A172 (cell line): ENCODE results near the gene ARID3C. TPM values are rescaled to one million over a fixed set of nuclear protein-coding genes. Genes with fewer than 3 reads are reported as not detected.

Experiments
- DNase-seq: peaks from one replicate; pipeline ENCODE4 v3.0.0-alpha.2; 2015; ENCODE audit warnings: low spot score
- total RNA-seq: library from RNA; depleted of rRNA; stranded (reverse); fragments of >200 nt; shearing (Covaris generic); gene quantifications from 2 replicates; pipeline ENCODE4 v1.2.3, GENCODE V29; 2014; rRNA removed

The ARID3C gene, protein sequence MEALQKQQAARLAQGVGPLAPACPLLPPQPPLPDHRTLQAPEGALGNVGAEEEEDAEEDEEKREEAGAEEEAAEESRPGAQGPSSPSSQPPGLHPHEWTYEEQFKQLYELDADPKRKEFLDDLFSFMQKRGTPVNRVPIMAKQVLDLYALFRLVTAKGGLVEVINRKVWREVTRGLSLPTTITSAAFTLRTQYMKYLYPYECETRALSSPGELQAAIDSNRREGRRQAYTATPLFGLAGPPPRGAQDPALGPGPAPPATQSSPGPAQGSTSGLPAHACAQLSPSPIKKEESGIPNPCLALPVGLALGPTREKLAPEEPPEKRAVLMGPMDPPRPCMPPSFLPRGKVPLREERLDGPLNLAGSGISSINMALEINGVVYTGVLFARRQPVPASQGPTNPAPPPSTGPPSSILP
- total RNA-seq = 0.19 TPM in 1 of 2 replicates, not detected in the other

DNA sequence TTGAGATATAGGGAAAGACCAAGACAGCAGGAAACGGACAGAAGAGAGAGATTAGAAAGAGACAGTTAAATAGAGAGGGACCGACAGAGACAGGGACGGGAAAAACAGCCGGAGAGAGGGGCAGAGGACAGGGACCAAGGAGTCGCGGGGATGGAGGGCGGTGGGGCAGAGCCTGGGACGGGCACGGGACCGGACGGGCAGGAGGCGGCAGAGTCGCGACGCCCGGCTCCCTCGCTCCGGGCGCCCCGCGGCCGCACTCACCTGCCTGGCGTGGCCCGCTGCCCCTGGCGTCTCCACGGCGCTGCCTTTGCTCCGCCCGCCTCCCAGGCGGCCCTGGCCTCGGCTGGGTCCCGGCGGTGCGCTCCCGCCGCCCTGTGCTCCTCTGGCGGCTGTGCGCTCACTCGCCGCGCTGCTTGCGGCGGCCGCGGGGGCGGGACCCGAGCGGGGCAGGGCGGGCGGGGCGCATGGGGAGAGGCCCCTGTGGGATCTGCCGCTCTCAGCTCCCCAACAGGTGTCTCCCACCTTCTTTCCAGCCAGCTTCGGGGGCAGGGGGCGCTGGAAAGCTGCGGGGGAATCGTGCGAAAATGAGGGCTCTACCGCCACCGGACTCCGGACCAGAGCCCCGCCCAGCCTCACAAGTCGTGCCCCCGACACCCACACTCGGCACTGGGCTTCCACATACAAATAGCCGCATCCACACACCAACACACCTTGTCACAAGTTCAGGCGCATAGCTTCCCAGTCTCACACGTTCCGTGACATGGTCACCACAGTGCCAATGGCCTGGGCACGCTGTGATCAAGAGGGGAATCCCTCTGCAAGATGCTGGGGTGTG, at the start of gene ARID3C:
Gene ARID3C (minus strand): TSS at position 411 of the 835 bp plus-strand sequence. CDS start 1,052 bp downstream, outside the sequence.
- DNase-seq = no peak

GRCh38 chr9:34675869-34676268, 47.0 kb upstream of the ARID3C start:
- no peak for DNase-seq

GRCh38 chr9:34675048-34675714, 46.3 kb upstream of the ARID3C start:
- peak; percentile 28 for DNase-seq

DNA sequence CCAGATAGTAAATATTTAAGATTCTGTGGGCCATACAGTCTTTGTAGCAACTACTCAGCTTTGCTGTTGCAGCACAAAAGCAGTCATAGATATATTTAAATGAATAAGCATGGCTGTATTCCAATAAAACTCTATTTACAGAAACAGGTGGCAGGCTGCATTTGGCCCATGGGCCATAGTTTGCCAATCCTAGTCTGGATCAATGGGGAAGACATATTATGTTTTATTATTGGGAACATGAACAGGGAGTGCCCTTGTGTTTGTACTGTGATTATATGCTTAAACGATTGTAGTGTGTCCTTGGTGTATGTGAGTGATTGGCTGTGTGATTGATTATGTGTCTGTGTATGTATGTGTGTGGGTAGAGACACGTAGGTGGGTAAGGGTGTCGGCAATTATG, 45.6 kb upstream of the ARID3C start:
- no peak for DNase-seq

GRCh38 chr9:34671307-34671706, 42.4 kb upstream of the ARID3C start:
- no peak for DNase-seq

GRCh38 chr9:34669809-34670562, 41.1 kb upstream of the ARID3C start:
- no peak for DNase-seq

DNA sequence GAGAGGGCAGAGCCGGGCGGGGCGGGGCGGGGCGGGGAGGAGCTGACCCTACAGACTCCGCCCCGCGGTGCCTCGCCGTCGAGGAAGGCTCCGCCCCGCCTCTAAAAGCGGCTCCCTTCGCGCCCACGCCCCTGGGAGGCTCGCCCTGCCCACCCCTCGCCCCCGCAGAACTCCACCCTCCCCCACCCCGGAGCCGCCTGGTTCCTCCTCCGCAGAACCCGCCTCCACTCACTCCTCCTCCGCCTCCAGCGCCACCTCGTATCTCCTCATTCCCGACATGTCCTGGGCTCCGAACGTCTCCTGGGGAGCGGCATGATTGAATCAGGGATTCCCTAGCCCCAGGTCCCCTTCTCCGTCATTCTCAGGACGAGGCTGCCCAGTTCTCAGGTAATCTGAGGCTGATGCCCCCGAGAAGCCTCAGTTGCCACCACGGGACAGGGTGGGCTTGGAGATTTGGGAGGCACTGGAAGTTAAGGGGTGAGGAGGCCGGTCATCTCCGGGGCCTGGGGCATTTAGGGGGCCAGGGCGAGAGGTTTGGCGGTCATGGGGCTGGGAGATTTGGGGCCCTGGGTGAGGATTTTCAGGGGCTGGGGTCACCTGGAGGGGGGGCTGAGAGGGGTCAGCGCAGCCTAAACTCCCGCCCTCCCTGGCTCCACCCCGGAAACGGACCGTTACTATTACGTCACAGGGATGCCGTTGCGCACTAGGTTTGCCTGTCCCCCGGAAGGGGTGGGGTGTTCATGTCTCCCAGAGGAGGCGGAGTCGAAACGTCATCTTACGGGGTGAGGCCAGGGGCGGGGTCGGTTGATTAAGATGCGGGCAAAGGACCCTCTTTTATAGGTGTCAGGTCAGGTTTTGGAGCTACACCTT, 36.8 kb upstream of the ARID3C start:
- DNase-seq = peak; percentile 89

GRCh38 chr9:34665067-34665380, 36.2 kb upstream of the ARID3C start:
- no peak for DNase-seq

GRCh38 chr9:34664281-34665066, 35.6 kb upstream of the ARID3C start:
- DNase-seq = peak; percentile 26

DNA sequence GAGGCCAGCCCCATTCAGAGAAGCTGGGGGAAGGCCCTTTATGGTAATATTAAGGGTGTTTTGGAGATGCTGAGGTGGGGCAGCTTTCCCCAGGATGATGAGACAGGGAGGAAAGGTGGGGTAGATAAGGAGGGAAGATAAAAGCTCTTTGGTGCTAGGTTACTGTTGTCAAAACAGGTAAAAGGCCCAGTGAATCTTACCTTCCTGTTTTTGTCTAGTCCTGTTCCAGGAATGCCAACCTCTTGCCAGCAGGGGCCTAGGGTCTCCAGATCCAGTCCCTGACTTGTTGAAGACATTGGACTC, 34.4 kb upstream of the ARID3C start:
- no peak for DNase-seq

DNA sequence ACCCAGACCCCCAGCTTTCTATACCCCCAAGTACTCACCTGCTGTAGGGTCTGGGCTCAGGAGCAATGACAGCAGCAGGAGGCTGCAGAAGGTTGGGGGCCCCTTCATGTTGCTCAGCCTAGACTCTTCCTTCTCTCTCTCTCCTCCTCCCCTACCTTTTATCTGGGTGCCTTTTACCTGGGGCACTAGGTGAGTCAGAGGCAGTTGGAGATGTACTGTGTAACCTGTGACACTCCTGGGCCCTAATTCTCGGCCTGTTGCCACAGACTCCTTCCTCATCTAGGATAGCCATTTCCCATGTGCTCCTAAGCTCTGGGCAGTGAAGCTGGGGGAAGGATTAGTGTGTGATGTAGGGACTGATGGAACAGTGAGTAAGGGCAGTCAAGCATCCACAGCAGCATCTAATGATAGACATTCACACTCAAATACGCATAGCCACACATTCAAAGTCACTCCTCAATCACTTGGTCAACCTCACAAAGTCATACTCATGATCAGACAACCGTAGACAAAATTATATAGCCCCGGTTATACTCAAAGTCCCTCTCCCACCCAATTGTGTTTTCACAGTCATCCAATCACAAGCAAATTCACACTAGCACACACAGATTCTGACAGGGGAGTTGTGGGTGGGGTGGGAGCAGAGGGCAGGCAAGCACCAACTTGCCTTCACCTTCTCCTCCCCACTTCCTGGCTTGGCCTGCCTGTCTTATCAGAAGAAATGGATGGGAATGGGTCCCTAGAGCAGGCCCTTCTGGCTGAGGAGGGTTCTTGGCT, 33.8 kb upstream of the ARID3C start, which contains the start of gene CCL27:
Gene CCL27 (minus strand): TSS at position 132 of the 777 bp plus-strand sequence. CDS start 24 bp downstream, at position 108.
- DNase-seq = no peak

DNA sequence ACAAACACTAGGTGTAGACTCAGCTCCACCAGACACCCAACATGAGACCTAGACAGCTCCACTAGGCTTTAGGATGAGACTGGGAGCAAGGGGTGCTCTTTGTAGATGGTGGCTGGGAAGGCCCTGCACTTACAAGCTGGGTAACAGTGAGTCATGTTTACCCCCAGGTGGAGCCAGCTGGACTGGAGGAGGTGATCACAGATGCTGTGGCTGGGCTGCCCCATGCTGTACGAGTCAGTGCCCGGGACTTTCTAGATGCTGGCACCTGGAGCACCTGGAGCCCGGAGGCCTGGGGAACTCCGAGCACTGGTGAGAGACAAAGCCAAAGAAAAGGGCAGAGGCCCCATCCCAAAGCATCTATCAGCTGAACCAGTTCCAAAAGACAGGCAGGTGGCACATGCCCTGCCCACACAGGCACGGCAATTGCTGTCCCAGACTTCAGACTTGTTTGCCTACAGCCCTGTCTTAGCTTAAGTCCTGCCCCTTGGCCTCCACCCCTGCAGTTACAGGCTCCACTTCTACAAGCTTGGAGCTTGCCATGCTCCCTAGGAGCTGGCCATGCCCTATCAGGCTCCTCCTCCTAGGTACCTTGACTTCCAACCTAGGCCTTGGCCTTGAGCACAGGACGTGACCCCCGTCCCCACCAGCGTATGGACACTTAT, 30.9 kb upstream of the ARID3C start:
- peak; percentile 59 for DNase-seq

- no peak for DNase-seq
These were observed 29.6 kb upstream of the ARID3C start for GRCh38 chr9:34658461-34658860.

- no peak for DNase-seq
These were observed 28.1 kb upstream of the ARID3C start for GRCh38 chr9:34656992-34657391.

- DNase-seq = no peak
These were observed 26.5 kb upstream of the ARID3C start for GRCh38 chr9:34655394-34655793.

GRCh38 chr9:34654323-34655051, 25.6 kb upstream of the ARID3C start:
- no peak for DNase-seq

- no peak for DNase-seq
These were observed 24.5 kb upstream of the ARID3C start for GRCh38 chr9:34653151-34654072.
